Neutrophil (primary cell): ENCODE data around the gene SLC25A22.

ENCODE experiments used
- H3K27ac ChIP-seq: fragments of 200-600 bp; sonication (generic); 2 replicates; pipeline ENCODE4 v1.5.1; 2016; ENCODE audit warnings: mild to moderate bottlenecking, moderate library complexity
- H3K27me3 ChIP-seq: fragments of 200-600 bp; sonication (generic); 2 replicates; pipeline ENCODE4 v1.6.0; 2016; ENCODE audit warnings: mild to moderate bottlenecking
- H3K36me3 ChIP-seq: fragments of 200-600 bp; sonication (generic); 2 replicates; pipeline ENCODE4 v1.5.1; 2017
- H3K4me1 ChIP-seq, 2 experiments: fragments of 200-600 bp in 1 of 2; sonication (generic) in 1 of 2; 1 replicate in 1 of 2; 2 replicates in 1 of 2; pipeline versions ENCODE4 v1.5.1 to v1.6.1; 2013 to 2016; ENCODE audit warnings: low read depth in 1 of 2, low read length in 1 of 2, mild to moderate bottlenecking in 1 of 2, moderate library complexity in 1 of 2; ENCODE audit not compliant: control insufficient read depth in 1 of 2, insufficient read depth in 1 of 2
- H3K4me3 ChIP-seq, 2 experiments: fragments of 200-600 bp in 1 of 2; sonication (generic) in 1 of 2; 1 replicate in 1 of 2; 2 replicates in 1 of 2; pipeline ENCODE4 v1.5.1; 2013 to 2016; ENCODE audit warnings: low read depth in 1 of 2, low read length in 1 of 2, mild to moderate bottlenecking in 1 of 2, moderate library complexity in 1 of 2
- H3K9me3 ChIP-seq: fragments of 200-600 bp; sonication (generic); 2 replicates; pipeline ENCODE4 v1.5.1; 2016
- CTCF ChIP-seq: fragments of 200-600 bp; sonication (generic); IDR thresholded peaks from 2 replicates; pipeline ENCODE4 v1.5.1; 2016; ENCODE audit warnings: antibody characterized with exemption

The SLC25A22 gene

GRCh38 chr11:831961-832528 is 34.0 kb upstream of the SLC25A22 start:
- Histone ChIP-seq H3K27me3 (peaks cover 65% of the 10 kb centered on the region), H3K36me3 (peaks cover 10% of the 10 kb centered on the region), H3K27ac (no peak overlapping the region), H3K4me1 (peaks cover 66 to 81% of the 10 kb centered on the region in 2 experiments), H3K4me3 (peak overlapping the region; percentile 52 to 80), H3K9me3 (no peaks in the 10 kb centered on the region)
- TF ChIP-seq CTCF, result no peak

GRCh38 chr11:831118-831864 is 33.2 kb upstream of the SLC25A22 start:
- H3K4me3 ChIP-seq, result peak overlapping the region; percentile 47 to 80
- H3K4me1 ChIP-seq, result peaks cover 72 to 88% of the 10 kb centered on the region in 2 experiments
- peaks cover 65% of the 10 kb centered on the region for H3K27me3 ChIP-seq
- H3K27ac ChIP-seq, result no peak overlapping the region
- TF ChIP-seq CTCF, result no peak
- peaks cover 2% of the 10 kb centered on the region for H3K36me3 ChIP-seq
- no peaks in the 10 kb centered on the region for H3K9me3 ChIP-seq

DNA sequence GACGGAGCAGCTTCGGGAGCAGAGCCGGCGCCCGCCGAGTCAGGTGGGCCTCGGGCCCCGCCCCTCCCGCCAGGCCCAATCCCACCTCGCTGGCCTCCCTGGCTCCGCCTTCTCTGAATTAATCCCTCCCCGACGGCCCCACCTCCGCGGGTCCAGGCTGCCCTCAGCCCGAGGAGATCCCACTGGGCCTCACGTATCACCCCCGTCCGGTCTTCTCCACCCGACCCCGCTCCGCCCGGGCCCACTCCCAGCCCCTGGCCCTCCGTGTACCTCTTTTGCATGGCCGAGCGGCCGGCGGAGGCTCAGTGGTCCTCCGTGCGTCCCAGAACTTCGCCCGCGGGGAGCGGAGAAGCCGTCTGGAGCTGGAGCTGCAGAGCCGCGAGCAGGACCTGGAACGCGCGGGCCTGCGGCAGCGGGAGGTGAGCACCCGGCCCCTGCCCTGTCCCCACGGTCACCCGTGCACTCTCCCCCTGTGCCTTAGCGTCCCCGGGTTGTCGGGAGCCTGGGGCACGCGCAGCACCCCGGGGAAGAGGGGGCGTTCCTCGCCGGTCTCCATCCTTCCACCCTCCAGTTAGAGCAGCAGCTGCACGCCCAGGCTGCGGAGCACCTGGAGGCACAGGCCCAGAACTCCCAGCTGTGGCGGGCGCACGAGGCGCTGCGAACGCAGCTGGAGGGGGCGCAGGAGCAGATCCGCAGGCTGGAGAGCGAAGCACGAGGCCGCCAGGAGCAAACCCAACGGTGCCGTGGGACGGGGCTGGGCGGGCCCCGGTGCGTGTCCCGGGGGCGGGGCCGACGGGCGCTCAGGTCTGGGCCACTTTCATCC is 32.4 kb upstream of the SLC25A22 start:
- Histone ChIP-seq H3K4me1 (peaks cover 80 to 96% of the 10 kb centered on the region in 2 experiments), H3K36me3 (peaks cover 6% of the 10 kb centered on the region), H3K4me3 (peak overlapping the region; percentile 47 to 80), H3K9me3 (no peaks in the 10 kb centered on the region), H3K27ac (no peak overlapping the region), H3K27me3 (peaks cover 65% of the 10 kb centered on the region)
- no peak for TF ChIP-seq CTCF

DNA sequence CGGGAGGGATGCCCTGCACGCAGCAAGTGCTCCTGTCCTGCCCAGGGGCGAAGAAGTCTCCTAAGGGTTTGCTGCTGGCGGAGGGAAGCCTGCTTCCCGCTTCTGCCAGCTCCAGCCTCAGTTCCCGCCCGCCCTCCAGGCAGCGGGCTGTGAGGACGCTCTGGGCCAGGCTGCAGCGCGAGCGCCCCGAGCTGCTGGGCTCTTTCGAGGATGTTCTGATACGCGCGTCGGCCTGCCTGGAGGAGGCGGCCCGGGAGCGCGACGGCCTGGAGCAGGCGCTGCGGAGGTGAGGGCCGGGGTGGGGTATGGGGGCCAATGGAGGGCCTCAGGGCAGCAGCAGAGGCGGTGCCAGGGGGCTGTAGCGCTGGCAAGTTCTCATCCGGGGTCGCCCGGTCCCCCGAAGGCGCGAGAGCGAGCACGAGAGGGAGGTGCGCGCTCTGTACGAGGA is 31.8 kb upstream of the SLC25A22 start:
- Histone ChIP-seq H3K27me3 (peaks cover 60% of the 10 kb centered on the region), H3K36me3 (peaks cover 12% of the 10 kb centered on the region), H3K27ac (no peak overlapping the region), H3K9me3 (no peaks in the 10 kb centered on the region), H3K4me3 (peak overlapping the region; percentile 47 to 80), H3K4me1 (peaks cover 84 to 97% of the 10 kb centered on the region in 2 experiments)
- TF ChIP-seq CTCF, result no peak

DNA sequence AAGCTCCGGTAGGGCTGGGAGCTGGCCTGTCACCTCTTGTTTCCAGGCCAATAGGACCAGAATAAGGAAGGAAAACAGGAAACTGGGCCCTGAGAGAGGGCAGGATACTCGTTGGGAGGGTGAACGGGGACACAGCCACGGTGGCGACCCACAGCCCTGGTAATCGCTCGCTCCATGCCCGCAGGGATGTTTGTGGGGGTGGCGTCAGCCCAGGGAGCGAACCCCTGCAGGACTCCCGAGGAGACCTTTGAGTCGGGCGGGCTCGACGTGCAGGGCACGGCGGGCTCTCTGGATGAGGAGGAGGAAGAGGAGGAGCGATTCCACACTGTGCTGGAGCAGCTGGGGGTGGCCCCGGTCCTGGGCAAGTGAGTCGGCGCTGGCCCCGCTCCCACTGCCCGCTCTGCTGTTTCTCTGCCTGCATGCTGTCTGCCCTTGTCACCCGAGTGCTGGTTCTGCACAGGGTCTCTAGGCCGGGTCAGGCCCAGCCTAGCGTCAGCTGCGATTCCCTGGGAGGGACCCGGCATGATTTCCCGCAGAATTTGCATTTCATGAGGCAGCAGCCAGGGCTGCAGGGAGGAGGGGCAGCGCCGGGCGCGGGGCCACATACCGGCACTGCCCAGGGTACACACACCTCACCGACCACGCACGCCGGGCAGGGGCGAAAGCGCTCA is 31.2 kb upstream of the SLC25A22 start:
- peaks cover 82 to 96% of the 10 kb centered on the region in 2 experiments for H3K4me1 ChIP-seq
- no peak overlapping the region for H3K27ac ChIP-seq
- TF ChIP-seq CTCF, result no peak
- peaks cover 54% of the 10 kb centered on the region for H3K27me3 ChIP-seq
- peak overlapping the region; percentile 47 to 80 for H3K4me3 ChIP-seq
- peaks cover 18% of the 10 kb centered on the region for H3K36me3 ChIP-seq
- no peaks in the 10 kb centered on the region for H3K9me3 ChIP-seq
